ENCODE results near the gene SCAANT1. TPM values are rescaled to one million over a fixed set of nuclear protein-coding genes. Genes with fewer than 3 reads are reported as not detected.

SCAANT1 gene
- total RNA-seq, 1 donor from 2014 or later: not detected

DNA sequence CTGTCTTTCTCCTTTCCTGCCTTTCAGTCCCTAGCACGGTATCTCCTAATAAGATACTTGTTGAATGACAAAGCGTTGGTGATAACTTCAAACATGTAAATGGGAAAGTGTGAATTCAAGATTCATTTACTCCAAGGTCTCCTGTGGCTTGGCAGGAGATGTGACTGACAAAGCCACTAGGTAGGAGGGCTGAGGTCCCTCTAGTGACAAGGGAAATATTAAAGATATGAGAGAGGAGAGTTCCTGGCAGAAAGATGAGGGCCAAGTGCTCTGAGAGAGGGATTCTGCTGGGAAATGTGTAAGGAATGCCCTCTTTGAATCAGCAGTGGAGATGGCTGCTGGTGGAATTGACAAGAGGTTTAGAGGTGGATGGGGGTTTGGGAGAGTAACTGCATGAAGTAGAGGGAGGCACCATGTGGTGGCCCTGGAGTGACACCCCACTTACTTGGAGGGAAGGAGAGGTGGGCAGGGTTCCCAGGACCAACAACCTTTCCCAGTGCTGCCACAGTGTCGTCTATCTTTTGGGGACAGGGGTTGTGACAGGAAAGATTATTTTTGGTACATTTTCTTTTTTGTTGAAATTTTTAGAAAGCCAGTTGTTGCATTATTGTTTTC is 43.0 kb upstream of the SCAANT1 start:
- intact Hi-C loops (cut with DNase I): no loop called here
- no peak overlapping the region for H3K4me3 ChIP-seq
- H3K27ac ChIP-seq: no peak overlapping the region
- DNase-seq: no peak
- TF ChIP-seq, protein P1, sequence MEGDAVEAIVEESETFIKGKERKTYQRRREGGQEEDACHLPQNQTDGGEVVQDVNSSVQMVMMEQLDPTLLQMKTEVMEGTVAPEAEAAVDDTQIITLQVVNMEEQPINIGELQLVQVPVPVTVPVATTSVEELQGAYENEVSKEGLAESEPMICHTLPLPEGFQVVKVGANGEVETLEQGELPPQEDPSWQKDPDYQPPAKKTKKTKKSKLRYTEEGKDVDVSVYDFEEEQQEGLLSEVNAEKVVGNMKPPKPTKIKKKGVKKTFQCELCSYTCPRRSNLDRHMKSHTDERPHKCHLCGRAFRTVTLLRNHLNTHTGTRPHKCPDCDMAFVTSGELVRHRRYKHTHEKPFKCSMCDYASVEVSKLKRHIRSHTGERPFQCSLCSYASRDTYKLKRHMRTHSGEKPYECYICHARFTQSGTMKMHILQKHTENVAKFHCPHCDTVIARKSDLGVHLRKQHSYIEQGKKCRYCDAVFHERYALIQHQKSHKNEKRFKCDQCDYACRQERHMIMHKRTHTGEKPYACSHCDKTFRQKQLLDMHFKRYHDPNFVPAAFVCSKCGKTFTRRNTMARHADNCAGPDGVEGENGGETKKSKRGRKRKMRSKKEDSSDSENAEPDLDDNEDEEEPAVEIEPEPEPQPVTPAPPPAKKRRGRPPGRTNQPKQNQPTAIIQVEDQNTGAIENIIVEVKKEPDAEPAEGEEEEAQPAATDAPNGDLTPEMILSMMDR (IDR thresholded peaks at IDR 0.05): no peak
- H3K4me1 ChIP-seq: peaks cover 42% of the 10 kb centered on the region
- H3K27me3 ChIP-seq (ENCODE audit: low read depth): no peaks in the 10 kb centered on the region
- H3K36me3 ChIP-seq: peaks cover 9% of the 10 kb centered on the region
- ATAC-seq: no peak
- H3K9me3 ChIP-seq: no peaks in the 10 kb centered on the region

DNA sequence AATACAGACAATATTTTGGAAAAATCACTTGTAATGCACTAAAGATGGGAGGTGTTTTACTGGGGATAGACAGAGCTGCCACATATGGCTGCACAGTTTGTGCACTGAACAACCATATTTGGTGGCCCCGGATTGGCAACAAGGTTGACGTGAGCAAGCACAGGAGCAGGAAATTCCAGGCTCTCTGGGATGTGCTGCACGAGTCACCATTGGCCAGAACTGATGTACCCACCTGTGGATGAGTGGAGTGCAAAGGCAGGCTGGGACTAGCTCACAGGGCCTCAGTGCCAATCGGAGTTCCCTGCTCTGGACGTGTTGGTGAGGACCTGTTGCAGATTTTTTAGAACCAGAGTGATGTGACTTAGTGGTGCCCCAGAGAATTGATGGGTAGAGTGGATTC is 42.0 kb upstream of the SCAANT1 start:
- TF ChIP-seq, protein P1 (IDR thresholded peaks at IDR 0.05): no peak
- DNase-seq (no peak), ATAC-seq (no peak)
- no peak overlapping the region for H3K4me3 ChIP-seq
- H3K27ac ChIP-seq: no peak overlapping the region
- H3K9me3 ChIP-seq: no peaks in the 10 kb centered on the region
- peaks cover 9% of the 10 kb centered on the region for H3K36me3 ChIP-seq
- intact Hi-C loops (cut with DNase I): no loop called here
- H3K27me3 ChIP-seq (ENCODE audit: low read depth): no peaks in the 10 kb centered on the region
- peaks cover 35% of the 10 kb centered on the region for H3K4me1 ChIP-seq

DNA sequence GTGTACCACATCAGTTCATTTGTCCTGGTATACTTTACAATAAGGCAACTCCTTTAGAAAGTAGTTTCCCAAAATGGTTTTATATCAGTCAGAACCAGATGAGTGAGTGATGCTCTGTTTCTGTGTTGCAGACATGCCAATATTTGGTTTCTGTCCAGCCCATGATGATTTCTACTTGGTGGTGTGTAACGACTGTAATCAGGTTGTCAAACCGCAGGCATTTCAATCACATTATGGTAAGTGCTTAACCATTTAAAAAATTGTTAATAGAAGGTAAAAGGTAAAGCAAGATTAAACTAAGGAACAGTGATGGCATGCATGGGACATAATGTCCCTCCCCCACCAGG is 40.0 kb upstream of the SCAANT1 start:
- no peak for ATAC-seq

DNA sequence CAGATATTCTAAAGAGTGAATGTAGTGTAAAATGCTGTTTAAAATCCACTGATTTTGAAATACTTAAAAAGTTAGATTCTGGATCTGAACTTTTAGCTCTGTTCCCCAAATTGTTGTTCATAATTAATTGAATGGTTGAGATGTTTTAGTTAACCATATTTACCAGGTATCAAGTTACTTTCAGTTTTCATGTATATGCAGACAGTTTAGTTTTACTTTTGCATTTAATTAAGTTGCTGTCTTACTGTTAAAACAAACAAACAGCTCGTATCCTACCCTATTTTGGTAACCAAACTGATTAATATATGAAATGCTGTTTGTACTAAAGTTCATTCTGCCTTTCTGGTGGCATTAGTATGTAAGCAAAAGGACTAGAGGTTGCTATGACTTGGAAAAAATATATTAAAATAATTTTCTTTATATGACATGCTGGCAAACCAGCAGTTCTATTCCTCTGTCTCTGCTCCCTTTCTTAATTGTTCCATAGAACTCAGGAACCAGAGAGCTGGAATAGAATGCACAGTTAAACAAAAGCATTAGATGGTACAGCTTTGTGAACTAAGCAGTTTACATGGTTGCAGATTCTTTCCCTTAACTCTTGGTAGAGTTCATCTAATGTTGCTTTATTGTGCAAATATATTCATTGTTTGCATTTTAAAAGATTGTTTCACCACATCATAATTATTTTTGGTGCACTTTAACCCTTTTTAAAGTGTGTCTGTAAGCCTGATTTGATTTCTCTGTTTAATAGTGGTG is 39.5 kb upstream of the SCAANT1 start:
- ATAC-seq (no peak), DNase-seq (no peak)
- Histone ChIP-seq H3K4me1 (peaks cover 30% of the 10 kb centered on the region), H3K27ac (no peak overlapping the region), H3K4me3 (no peak overlapping the region), H3K36me3 (peaks cover 9% of the 10 kb centered on the region), H3K27me3 (ENCODE audit: low read depth) (no peaks in the 10 kb centered on the region), H3K9me3 (no peaks in the 10 kb centered on the region)
- TF ChIP-seq, protein P1 (IDR thresholded peaks at IDR 0.05): no peak
- intact Hi-C loops (cut with DNase I): no loop called here

More for the DNA sequence above, 40.0 kb upstream of the SCAANT1 start:
- Histone ChIP-seq H3K27me3 (ENCODE audit: low read depth) (no peaks in the 10 kb centered on the region), H3K4me3 (no peak overlapping the region), H3K9me3 (no peaks in the 10 kb centered on the region), H3K27ac (no peak overlapping the region), H3K36me3 (peaks cover 9% of the 10 kb centered on the region), H3K4me1 (peaks cover 30% of the 10 kb centered on the region)
- TF ChIP-seq, protein P1 (IDR thresholded peaks at IDR 0.05): no peak
- intact Hi-C loops (cut with DNase I): no loop called here
- DNase-seq: no peak

DNA sequence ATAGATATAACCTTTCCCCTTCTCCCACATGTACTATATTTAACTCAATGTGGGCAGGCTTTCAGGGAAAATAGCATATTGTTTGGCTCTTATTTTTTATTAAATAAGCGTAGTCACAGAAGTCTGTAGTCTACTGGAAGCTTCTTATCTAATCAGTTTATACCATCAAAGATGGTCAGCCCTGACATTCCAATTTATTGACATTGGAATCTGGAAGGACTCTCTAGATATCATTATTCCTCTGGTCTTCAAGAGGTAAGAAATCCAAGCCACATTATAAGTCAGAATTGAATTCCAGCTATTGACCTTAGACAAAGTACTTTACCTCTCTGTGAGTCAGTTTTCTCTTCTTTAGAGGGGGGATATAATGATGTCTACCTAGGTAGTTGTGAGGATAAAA is 38.5 kb upstream of the SCAANT1 start:
- ATAC-seq (no peak), DNase-seq (no peak)
- no peak overlapping the region for H3K4me3 ChIP-seq
- intact Hi-C loops (cut with DNase I): no loop called here
- no peaks in the 10 kb centered on the region for H3K27me3 ChIP-seq (ENCODE audit: low read depth)
- no peaks in the 10 kb centered on the region for H3K9me3 ChIP-seq
- TF ChIP-seq, protein P1 (IDR thresholded peaks at IDR 0.05): no peak
- peaks cover 9% of the 10 kb centered on the region for H3K36me3 ChIP-seq
- no peak overlapping the region for H3K27ac ChIP-seq
- peaks cover 35% of the 10 kb centered on the region for H3K4me1 ChIP-seq

Data from lower lobe of right lung (tissue), 2 donors.